ENCODE results near the gene MKNK2. TPM values are rescaled to one million over a fixed set of nuclear protein-coding genes. Genes with fewer than 3 reads are reported as not detected.

The MKNK2 gene
- total and polyA plus RNA-seq, 10 of the 15 experiments (the other 5 are each of a cell fraction or from before 2014, with no cell fraction given), result 9.6 to 365 (median 69.9) TPM

DNA sequence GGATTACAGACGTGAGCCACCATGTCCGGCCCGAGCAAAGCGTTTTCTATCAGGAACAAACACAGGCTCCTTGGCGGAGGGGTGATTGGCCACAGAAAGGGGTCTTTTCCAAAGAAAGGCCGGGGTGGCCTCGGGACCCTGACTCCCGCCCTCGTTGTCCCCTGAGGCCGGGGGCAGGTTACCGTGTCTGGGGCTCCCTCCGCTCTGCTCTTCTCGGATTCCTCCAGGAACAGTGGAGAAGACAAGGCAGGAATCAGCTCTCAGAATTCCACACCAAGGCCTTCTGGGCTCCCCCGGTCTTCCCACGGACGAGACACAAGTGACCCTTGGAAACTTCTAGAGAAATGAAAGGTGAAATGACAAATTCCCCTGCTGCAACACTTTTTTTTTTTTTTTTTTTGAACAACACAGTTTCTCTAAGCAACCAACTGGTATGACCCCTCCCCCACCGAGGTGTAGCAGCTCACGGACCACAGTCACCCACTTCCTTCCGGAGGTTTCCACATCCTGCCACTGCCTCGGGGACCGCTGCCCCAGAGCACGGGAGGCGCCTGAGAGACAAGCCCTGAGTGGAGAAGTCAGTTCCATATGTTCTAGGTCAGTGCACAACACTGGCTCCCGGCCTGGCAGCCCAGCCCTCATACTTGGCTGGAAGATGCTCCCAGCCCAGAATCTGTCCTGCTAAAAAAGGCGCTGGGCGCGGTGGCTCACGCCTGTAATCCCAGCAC is 34.1 kb upstream of the MKNK2 start (continued):
- peak; percentile 66 for TF ChIP-seq NKRF (conservative IDR thresholded peaks at IDR 0.05)
- no peak for TF ChIP-seq EZH2 (IDR thresholded peaks at IDR 0.05; ENCODE audit: borderline replicate concordance, control insufficient read depth, low read depth, low read length)
- TF ChIP-seq, protein P1, sequence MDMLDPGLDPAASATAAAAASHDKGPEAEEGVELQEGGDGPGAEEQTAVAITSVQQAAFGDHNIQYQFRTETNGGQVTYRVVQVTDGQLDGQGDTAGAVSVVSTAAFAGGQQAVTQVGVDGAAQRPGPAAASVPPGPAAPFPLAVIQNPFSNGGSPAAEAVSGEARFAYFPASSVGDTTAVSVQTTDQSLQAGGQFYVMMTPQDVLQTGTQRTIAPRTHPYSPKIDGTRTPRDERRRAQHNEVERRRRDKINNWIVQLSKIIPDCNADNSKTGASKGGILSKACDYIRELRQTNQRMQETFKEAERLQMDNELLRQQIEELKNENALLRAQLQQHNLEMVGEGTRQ (IDR thresholded peaks at IDR 0.05; ENCODE audit: borderline replicate concordance, low read depth, low read length), result no peak
- no peak for TF ChIP-seq SUZ12 (IDR thresholded peaks at IDR 0.05; ENCODE audit: unreplicated experiment)
- TF ChIP-seq, protein P2, sequence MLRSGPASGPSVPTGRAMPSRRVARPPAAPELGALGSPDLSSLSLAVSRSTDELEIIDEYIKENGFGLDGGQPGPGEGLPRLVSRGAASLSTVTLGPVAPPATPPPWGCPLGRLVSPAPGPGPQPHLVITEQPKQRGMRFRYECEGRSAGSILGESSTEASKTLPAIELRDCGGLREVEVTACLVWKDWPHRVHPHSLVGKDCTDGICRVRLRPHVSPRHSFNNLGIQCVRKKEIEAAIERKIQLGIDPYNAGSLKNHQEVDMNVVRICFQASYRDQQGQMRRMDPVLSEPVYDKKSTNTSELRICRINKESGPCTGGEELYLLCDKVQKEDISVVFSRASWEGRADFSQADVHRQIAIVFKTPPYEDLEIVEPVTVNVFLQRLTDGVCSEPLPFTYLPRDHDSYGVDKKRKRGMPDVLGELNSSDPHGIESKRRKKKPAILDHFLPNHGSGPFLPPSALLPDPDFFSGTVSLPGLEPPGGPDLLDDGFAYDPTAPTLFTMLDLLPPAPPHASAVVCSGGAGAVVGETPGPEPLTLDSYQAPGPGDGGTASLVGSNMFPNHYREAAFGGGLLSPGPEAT (IDR thresholded peaks at IDR 0.05; ENCODE audit: low read depth), result peak; percentile 93
- TF ChIP-seq PBX3 (IDR thresholded peaks at IDR 0.05; ENCODE audit: insufficient replicate concordance, low read depth, low read length), result peak; percentile 43
- peak; percentile 49 for TF ChIP-seq RAD51 (IDR thresholded peaks at IDR 0.05)
- TF ChIP-seq MYB (IDR thresholded peaks at IDR 0.05; ENCODE audit: borderline replicate concordance, low read depth, low read length), result no peak
- peak; percentile 97 for TF ChIP-seq BHLHE40 (IDR thresholded peaks at IDR 0.05; ENCODE audit: borderline replicate concordance in 1 of 2, low read depth in 2 of 2, low read length in 1 of 2)
- no peak for TF ChIP-seq MYC (IDR thresholded peaks at IDR 0.05; ENCODE audit: insufficient read depth, insufficient read length, insufficient replicate concordance, low read length, severe bottlenecking)
- 0 out of 2 replicates have a peak, but pooled peaks have one; percentile 46 for TF ChIP-seq IRF4 (IDR thresholded peaks at IDR 0.05; ENCODE audit: low read depth, low read length)
- no peak; the same call in 1 of the 2 replicates for TF ChIP-seq IRF5 (IDR thresholded peaks at IDR 0.05; ENCODE audit: borderline replicate concordance)
- TF ChIP-seq, protein P3, sequence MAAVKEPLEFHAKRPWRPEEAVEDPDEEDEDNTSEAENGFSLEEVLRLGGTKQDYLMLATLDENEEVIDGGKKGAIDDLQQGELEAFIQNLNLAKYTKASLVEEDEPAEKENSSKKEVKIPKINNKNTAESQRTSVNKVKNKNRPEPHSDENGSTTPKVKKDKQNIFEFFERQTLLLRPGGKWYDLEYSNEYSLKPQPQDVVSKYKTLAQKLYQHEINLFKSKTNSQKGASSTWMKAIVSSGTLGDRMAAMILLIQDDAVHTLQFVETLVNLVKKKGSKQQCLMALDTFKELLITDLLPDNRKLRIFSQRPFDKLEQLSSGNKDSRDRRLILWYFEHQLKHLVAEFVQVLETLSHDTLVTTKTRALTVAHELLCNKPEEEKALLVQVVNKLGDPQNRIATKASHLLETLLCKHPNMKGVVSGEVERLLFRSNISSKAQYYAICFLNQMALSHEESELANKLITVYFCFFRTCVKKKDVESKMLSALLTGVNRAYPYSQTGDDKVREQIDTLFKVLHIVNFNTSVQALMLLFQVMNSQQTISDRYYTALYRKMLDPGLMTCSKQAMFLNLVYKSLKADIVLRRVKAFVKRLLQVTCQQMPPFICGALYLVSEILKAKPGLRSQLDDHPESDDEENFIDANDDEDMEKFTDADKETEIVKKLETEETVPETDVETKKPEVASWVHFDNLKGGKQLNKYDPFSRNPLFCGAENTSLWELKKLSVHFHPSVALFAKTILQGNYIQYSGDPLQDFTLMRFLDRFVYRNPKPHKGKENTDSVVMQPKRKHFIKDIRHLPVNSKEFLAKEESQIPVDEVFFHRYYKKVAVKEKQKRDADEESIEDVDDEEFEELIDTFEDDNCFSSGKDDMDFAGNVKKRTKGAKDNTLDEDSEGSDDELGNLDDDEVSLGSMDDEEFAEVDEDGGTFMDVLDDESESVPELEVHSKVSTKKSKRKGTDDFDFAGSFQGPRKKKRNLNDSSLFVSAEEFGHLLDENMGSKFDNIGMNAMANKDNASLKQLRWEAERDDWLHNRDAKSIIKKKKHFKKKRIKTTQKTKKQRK (IDR thresholded peaks at IDR 0.05; ENCODE audit: low read depth, low read length), result no peak; the same call in 1 of the 2 replicates
- TF ChIP-seq ZZZ3 (IDR thresholded peaks at IDR 0.05; ENCODE audit: control insufficient read depth, insufficient read length, low read depth), result no peak
- peak; percentile 82 for TF ChIP-seq GABPA (IDR thresholded peaks at IDR 0.05; ENCODE audit: low read depth)
- TF ChIP-seq CHD2 (IDR thresholded peaks at IDR 0.05; ENCODE audit: borderline replicate concordance, low read depth, low read length), result peak; percentile 94
